ENCODE data around the gene APOC4. TPM values are rescaled to one million over a fixed set of nuclear protein-coding genes. Genes with fewer than 3 reads are reported as not detected.

APOC4 gene, protein sequence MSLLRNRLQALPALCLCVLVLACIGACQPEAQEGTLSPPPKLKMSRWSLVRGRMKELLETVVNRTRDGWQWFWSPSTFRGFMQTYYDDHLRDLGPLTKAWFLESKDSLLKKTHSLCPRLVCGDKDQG
- not detected for total RNA-seq
- polyA plus RNA-seq = not detected
- long read RNA-seq, donor 1 = 0 reads
- long read RNA-seq, donor 2 = 0 reads
- long read RNA-seq, donor 3 = 0 reads

DNA sequence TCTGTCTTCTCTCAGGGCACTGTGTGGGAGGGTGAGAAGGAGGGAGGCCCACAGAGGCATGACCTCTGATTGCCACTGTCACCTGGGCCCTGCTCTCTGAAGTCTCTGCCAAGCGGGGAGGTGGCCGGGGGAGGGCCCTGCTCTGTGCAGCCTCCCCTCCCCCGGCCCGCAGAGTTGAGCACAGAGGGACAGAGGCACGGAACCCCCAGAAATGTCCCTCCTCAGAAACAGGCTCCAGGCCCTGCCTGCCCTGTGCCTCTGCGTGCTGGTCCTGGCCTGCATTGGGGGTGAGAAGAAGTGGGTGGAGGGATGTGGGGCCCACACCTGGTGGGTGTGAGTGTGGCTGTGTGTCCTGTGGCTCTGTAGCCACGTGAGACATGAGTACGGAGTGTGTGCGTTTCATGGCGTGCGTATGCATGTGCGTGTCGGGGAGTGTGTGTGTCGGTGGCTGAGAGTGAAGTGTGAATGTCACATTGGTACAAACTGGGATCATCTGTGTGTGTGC, at the start of gene APOC4:
Gene APOC4, plus strand, starts transcription at position 171 of the 505 bp plus-strand sequence. Its CDS starts 41 bp downstream, at position 212.
- TF ChIP-seq, protein P1, sequence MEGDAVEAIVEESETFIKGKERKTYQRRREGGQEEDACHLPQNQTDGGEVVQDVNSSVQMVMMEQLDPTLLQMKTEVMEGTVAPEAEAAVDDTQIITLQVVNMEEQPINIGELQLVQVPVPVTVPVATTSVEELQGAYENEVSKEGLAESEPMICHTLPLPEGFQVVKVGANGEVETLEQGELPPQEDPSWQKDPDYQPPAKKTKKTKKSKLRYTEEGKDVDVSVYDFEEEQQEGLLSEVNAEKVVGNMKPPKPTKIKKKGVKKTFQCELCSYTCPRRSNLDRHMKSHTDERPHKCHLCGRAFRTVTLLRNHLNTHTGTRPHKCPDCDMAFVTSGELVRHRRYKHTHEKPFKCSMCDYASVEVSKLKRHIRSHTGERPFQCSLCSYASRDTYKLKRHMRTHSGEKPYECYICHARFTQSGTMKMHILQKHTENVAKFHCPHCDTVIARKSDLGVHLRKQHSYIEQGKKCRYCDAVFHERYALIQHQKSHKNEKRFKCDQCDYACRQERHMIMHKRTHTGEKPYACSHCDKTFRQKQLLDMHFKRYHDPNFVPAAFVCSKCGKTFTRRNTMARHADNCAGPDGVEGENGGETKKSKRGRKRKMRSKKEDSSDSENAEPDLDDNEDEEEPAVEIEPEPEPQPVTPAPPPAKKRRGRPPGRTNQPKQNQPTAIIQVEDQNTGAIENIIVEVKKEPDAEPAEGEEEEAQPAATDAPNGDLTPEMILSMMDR (IDR thresholded peaks at IDR 0.05) = no peak
- intact Hi-C loops (cut with DNase I) = no loop called here
- H3K9me3 ChIP-seq = no peaks in the 10 kb centered on the region
- no peak within 1 kb of the TSS for H3K27ac ChIP-seq
- no peaks in the 10 kb centered on the region for H3K27me3 ChIP-seq
- DNase-seq (no peak), ATAC-seq (peak in 1 of 8 donors; percentile 19)
- peaks cover 0 to 13% (median 0%) of the 10 kb centered on the region in 9 donors for H3K4me1 ChIP-seq
- WGBS, 2 donors = 85 to 88% methylated on average over 14 of the region's 14 CpGs
- no peaks in the 10 kb centered on the region for H3K36me3 ChIP-seq
- no peak within 1 kb of the TSS for H3K4me3 ChIP-seq

DNA sequence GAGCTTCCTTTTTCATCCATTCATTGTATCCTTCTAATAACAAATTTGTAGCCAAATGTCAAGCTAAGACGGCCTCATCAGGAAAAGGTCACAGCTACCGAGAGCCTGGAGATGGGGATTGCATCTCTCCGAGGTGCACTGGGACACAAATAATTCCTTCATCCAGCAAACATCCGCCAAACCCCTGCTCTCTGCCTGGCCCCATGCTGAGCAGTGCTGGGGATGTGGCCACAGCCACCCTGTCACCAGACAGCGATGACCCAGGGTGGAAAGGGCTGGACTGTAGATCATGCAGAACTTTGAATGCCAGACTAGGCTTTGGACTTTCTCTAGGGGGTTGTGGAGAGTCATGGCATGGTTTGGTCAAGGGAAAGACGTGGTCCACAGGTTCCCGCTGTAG, 49.1 kb upstream of the APOC4 start:
- ATAC-seq (no peak), DNase-seq (no peak)
- Histone ChIP-seq H3K9me3 (no peaks in the 10 kb centered on the region), H3K27ac (no peak overlapping the region), H3K4me3 (no peak overlapping the region), H3K4me1 (peaks cover 13 to 28% (median 25%) of the 10 kb centered on the region in 9 donors), H3K27me3 (no peaks in the 10 kb centered on the region), H3K36me3 (peaks cover 0 to 68% (median 38%) of the 10 kb centered on the region in 9 donors)
- TF ChIP-seq, protein P1 (IDR thresholded peaks at IDR 0.05) = no peak
- 84 to 90% methylated on average over 7 of the region's 7 CpGs for whole genome bisulfite sequencing, 2 donors
- intact Hi-C loops (cut with DNase I) = loop anchor here in 4 of 10 donors (5.0 to 10.0 kb wide), 2 partner anchors 46 to 282 kb away; partner anchors contain the start of genes NECTIN2 (in 3 of the 4), BLOC1S3 (in 1 of the 4) and TRAPPC6A (in 1 of the 4)

DNA sequence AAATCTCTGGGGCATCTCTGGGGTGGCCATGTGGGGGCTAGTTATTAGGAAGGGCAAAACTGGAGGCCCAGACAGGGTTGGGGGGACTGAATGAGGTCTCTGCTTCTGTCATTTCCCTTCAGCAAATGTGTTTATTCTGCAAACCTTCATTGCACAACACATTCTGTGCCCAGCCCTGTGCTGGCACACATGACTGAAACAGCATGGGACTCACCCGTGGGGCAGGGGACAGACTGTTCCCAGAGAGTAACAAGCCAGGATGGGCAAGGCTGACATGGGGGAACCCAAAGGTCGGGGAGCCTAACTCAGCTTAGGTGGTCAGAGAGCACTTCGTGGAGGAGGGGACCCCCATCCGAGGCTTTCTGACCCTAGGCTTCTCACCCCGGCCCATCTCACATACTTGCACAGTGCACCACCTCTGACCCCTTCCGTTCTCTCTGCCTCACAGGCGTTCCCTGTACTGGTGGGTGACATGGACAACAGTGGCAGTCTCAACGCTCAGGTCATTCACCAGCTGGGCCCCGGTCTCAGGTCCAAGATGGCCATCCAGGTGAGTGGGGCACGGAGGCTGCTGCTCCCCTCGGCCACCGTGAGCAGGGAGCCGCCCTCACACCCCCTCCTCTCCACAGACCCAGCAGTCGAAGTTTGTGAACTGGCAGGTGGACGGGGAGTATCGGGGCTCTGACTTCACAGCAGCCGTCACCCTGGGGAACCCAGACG, 48.5 kb upstream of the APOC4 start:
- peaks cover 0 to 68% (median 36%) of the 10 kb centered on the region in 9 donors for H3K36me3 ChIP-seq
- H3K4me3 ChIP-seq = no peak overlapping the region
- DNase-seq = no peak
- ATAC-seq = no peak
- WGBS, 2 donors = 91 to 92% methylated on average over 18 of the region's 18 CpGs
- no peak overlapping the region for H3K27ac ChIP-seq
- intact Hi-C loops (cut with DNase I) = loop anchor here in 4 of 10 donors (5.0 to 10.0 kb wide), 2 partner anchors 46 to 281 kb away; partner anchors contain the start of genes NECTIN2 (in 3 of the 4), BLOC1S3 (in 1 of the 4) and TRAPPC6A (in 1 of the 4)
- TF ChIP-seq, protein P1 (IDR thresholded peaks at IDR 0.05) = no peak
- no peaks in the 10 kb centered on the region for H3K9me3 ChIP-seq
- no peaks in the 10 kb centered on the region for H3K27me3 ChIP-seq
- H3K4me1 ChIP-seq = peaks cover 13 to 28% (median 25%) of the 10 kb centered on the region in 9 donors

DNA sequence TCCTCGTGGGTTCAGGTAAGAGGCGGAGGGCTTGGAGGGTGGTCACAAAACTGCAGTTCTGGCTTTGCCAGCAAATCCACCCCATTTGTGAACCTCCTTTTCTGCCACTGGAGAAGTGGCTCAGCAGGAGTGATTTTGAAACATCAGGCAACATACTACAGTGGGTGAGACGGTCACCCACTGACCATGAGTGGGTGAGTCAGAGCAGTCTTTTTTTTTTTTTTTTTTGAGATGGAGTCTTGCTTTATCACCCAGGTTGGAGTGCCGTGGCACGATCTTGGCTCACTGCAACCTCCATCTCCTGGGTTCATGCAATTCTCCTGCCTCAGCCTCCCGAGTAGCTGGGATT, 48.0 kb upstream of the APOC4 start:
- WGBS, 2 donors = 94% methylated on average over 6 of the region's 6 CpGs
- ATAC-seq = no peak
- H3K4me1 ChIP-seq = peaks cover 13 to 27% (median 25%) of the 10 kb centered on the region in 9 donors
- H3K36me3 ChIP-seq = peaks cover 0 to 67% (median 36%) of the 10 kb centered on the region in 9 donors
- TF ChIP-seq, protein P1 (IDR thresholded peaks at IDR 0.05) = no peak
- H3K27me3 ChIP-seq = no peaks in the 10 kb centered on the region
- DNase-seq = no peak
- no peak overlapping the region for H3K27ac ChIP-seq
- H3K4me3 ChIP-seq = no peak overlapping the region
- no peaks in the 10 kb centered on the region for H3K9me3 ChIP-seq
- intact Hi-C loops (cut with DNase I) = loop anchor here in 4 of 10 donors (5.0 to 10.0 kb wide), 2 partner anchors 47 to 281 kb away; partner anchors contain the start of genes NECTIN2 (in 3 of the 4), BLOC1S3 (in 1 of the 4) and TRAPPC6A (in 1 of the 4)
